ENCODE measurements around the gene SUFU. TPM values are rescaled to one million over a fixed set of nuclear protein-coding genes. Genes with fewer than 3 reads are reported as not detected.

Gene SUFU
- total and polyA plus RNA-seq, 2 experiments from 2014 or later = 10.9 to 18.2 TPM

DNA sequence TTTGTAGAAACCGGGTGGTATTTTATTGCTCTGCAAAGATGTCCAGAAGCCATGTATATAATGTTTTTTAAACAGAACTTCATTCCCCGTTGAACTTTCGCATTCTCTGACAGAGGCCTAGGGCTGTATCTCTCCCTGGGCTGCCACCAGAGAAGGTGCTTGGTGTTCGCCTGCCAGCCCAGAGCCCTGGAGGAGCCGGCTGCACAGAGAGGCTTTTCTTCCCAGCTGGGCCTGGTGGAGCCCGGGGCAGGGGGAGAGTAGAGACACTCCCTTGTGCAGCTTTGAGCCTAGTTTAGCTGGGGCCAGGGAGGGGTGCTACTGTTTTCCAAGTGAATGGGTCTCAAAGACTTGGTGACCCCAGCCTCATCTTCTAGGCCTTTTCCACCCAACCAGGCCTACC, 126.9 kb downstream of the SUFU start:
- H3K9me2 ChIP-seq (replicated peaks; ENCODE audit: insufficient read depth) = no peaks in the 10 kb centered on the region
- DNase-seq (ENCODE audit: low spot score) = peak; percentile 2
- peaks cover 79% of the 10 kb centered on the region for H3K4me1 ChIP-seq (ENCODE audit: insufficient read depth)
- no peak overlapping the region for H3K4me3 ChIP-seq
- no peaks in the 10 kb centered on the region for H3K27me3 ChIP-seq
- H3K79me2 ChIP-seq = no peaks in the 10 kb centered on the region
- no peak overlapping the region for H3K4me2 ChIP-seq
- H3K36me3 ChIP-seq (replicated peaks; ENCODE audit: insufficient read depth, low read depth) = no peaks in the 10 kb centered on the region
- 83% methylated on average over 6 of the region's 6 CpGs for WGBS (ENCODE audit: low lambda C conversion rate, missing lambda C conversion rate)
- H2AFZ ChIP-seq = no peak overlapping the region
- no peak for TF ChIP-seq EZH2 (IDR thresholded peaks at IDR 0.05; ENCODE audit: borderline replicate concordance)
- TF ChIP-seq, protein P1, sequence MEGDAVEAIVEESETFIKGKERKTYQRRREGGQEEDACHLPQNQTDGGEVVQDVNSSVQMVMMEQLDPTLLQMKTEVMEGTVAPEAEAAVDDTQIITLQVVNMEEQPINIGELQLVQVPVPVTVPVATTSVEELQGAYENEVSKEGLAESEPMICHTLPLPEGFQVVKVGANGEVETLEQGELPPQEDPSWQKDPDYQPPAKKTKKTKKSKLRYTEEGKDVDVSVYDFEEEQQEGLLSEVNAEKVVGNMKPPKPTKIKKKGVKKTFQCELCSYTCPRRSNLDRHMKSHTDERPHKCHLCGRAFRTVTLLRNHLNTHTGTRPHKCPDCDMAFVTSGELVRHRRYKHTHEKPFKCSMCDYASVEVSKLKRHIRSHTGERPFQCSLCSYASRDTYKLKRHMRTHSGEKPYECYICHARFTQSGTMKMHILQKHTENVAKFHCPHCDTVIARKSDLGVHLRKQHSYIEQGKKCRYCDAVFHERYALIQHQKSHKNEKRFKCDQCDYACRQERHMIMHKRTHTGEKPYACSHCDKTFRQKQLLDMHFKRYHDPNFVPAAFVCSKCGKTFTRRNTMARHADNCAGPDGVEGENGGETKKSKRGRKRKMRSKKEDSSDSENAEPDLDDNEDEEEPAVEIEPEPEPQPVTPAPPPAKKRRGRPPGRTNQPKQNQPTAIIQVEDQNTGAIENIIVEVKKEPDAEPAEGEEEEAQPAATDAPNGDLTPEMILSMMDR (IDR thresholded peaks at IDR 0.05; ENCODE audit: poor library complexity) = no peak
- no peak for TF ChIP-seq EZH2phosphoT487 (IDR thresholded peaks at IDR 0.05; ENCODE audit: low read depth, severe bottlenecking, unreplicated experiment)
- H3K27ac ChIP-seq = peak overlapping the region; percentile 96
- no peaks in the 10 kb centered on the region for H4K20me1 ChIP-seq (ENCODE audit: insufficient read depth, poor library complexity, severe bottlenecking)
- no peaks in the 10 kb centered on the region for H3K9me3 ChIP-seq (ENCODE audit: low read depth)

DNA sequence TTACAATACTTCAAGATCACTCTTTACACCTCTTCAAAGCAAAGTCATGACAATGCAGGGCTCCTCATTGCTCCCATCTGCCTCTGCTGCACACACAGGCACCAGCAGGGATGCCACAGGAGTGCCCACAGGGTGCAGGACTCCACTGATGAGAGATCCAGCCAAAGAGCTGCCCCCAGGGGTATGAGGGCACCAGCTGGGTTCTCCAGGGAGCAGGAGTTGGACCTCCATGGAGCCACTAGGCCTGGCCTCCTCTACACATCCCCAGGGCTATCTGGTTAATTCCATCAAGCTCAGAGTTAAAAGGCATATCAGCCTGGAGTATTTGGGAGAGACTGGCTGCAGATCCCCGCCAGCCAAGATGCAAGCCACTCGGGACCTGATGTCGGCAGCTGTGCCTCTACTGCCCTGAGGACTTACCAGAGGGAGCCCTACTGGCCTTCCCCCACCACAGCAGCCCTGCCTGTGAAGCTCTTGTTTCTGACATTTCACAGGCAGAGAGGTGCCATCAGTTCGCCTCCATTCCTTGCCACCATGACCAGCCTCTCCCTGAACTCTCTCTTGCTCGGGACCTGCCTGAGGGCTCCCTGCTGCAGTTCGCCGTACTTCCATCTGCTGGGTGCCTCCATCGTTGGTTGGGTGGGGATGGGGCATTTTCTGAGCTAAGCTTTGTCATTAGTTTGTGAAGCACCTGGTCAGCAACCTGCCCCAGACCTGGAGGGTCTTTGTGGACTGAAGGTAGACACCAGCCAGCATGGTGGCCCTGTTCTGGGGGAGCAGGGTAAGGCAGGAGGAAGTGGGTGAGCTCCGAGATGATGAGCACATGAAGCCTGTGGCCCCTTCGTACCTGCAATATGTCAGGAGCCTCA, 128.0 kb downstream of the SUFU start:
- H3K36me3 ChIP-seq (replicated peaks; ENCODE audit: insufficient read depth, low read depth) = no peaks in the 10 kb centered on the region
- no peaks in the 10 kb centered on the region for H4K20me1 ChIP-seq (ENCODE audit: insufficient read depth, poor library complexity, severe bottlenecking)
- 95% methylated on average over 10 of the region's 10 CpGs for WGBS (ENCODE audit: low lambda C conversion rate, missing lambda C conversion rate)
- no peaks in the 10 kb centered on the region for H3K9me3 ChIP-seq (ENCODE audit: low read depth)
- no peaks in the 10 kb centered on the region for H3K9me2 ChIP-seq (replicated peaks; ENCODE audit: insufficient read depth)
- no peak overlapping the region for H3K4me3 ChIP-seq
- H3K27me3 ChIP-seq = no peaks in the 10 kb centered on the region
- no peak overlapping the region for H2AFZ ChIP-seq
- TF ChIP-seq EZH2phosphoT487 (IDR thresholded peaks at IDR 0.05; ENCODE audit: low read depth, severe bottlenecking, unreplicated experiment) = no peak
- TF ChIP-seq, protein P1 (IDR thresholded peaks at IDR 0.05; ENCODE audit: poor library complexity) = no peak
- no peak for TF ChIP-seq EZH2 (IDR thresholded peaks at IDR 0.05; ENCODE audit: borderline replicate concordance)
- no peaks in the 10 kb centered on the region for H3K79me2 ChIP-seq
- peak overlapping the region; percentile 19 for H3K4me2 ChIP-seq
- peak overlapping the region; percentile 74 for H3K27ac ChIP-seq
- peaks cover 73% of the 10 kb centered on the region for H3K4me1 ChIP-seq (ENCODE audit: insufficient read depth)
- no peak for DNase-seq (ENCODE audit: low spot score)

DNA sequence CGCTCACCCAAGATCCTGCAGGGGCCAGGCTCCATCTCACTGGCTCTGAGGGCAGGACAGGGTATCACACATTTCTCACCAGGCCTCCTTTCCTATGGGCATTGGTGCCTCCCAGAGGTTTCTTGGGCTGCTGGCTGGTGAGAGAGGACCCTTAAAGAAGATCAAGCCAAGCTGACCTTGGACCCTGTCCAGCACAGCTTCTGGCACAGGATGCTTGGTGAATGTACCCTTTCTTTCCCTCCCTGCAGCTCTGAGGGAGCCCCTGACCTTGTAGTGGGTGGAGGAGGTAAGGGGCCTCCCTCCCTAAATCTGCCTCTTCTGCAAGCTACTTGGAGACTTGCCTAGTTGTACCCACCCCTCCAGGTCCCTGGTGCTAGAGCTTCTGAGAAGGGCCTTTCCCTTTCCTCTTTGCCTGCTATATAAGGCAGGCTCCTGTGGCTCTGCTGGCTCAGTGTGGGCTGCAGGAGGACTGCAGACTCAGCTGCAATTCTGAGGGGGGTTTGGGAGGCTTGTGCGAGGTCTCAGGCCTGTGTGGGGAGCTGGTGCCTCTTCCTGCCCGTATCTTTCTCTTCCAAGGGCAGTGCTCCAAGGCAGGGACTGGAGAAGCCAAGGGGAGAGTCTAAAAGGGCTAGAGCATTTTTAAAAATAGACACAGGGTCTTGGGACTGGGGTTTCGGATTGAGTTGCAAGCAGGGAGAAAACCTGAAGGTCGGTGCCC, 128.8 kb downstream of the SUFU start:
- H3K36me3 ChIP-seq (replicated peaks; ENCODE audit: insufficient read depth, low read depth) = no peaks in the 10 kb centered on the region
- H3K9me2 ChIP-seq (replicated peaks; ENCODE audit: insufficient read depth) = no peaks in the 10 kb centered on the region
- 64% methylated on average over 5 of the region's 5 CpGs for WGBS (ENCODE audit: low lambda C conversion rate, missing lambda C conversion rate)
- TF ChIP-seq, protein P1 (IDR thresholded peaks at IDR 0.05; ENCODE audit: poor library complexity) = no peak
- TF ChIP-seq EZH2phosphoT487 (IDR thresholded peaks at IDR 0.05; ENCODE audit: low read depth, severe bottlenecking, unreplicated experiment) = no peak
- no peak for TF ChIP-seq EZH2 (IDR thresholded peaks at IDR 0.05; ENCODE audit: borderline replicate concordance)
- peak overlapping the region; percentile 19 for H3K4me2 ChIP-seq
- H4K20me1 ChIP-seq (ENCODE audit: insufficient read depth, poor library complexity, severe bottlenecking) = no peaks in the 10 kb centered on the region
- H2AFZ ChIP-seq = no peak overlapping the region
- H3K27me3 ChIP-seq = no peaks in the 10 kb centered on the region
- H3K9me3 ChIP-seq (ENCODE audit: low read depth) = no peaks in the 10 kb centered on the region
- no peaks in the 10 kb centered on the region for H3K79me2 ChIP-seq
- H3K4me1 ChIP-seq (ENCODE audit: insufficient read depth) = peaks cover 65% of the 10 kb centered on the region
- H3K27ac ChIP-seq = peak overlapping the region; percentile 74
- DNase-seq (ENCODE audit: low spot score) = peak; percentile 53
- no peak overlapping the region for H3K4me3 ChIP-seq
